ENCODE data around the gene TNIK.

GRCh38 chr3:171046760-171047159 lies 413.4 kb downstream of the TNIK start:
- TF ChIP-seq CTCF (IDR thresholded peaks at IDR 0.05) (no peak), POLR2A (IDR thresholded peaks at IDR 0.05) (no peak)

Data from uterus (tissue), 2 donors.